SK-N-SH treated with all-trans-retinoic acid at 6 μM for 48 hours (cell line): Measurements from ENCODE around the gene AKR1A1.

Experiments
- ARNTL ChIP-seq: fragments of 450-650 bp; formaldehyde crosslinking; IDR thresholded peaks from 2 replicates; pipeline ENCODE4 v1.5.0; 2020; ENCODE audit warnings: low read depth, mild to moderate bottlenecking, moderate library complexity, borderline replicate concordance
- ESRRG ChIP-seq: fragments of 250-450 bp; sonication (Bioruptor Pico); IDR thresholded peaks from 2 replicates; pipeline ENCODE4 v1.6.1; 2021; ENCODE audit warnings: mild to moderate bottlenecking
- OSR1 ChIP-seq: fragments of 250-450 bp; sonication (Bioruptor Pico); IDR thresholded peaks from 2 replicates; pipeline ENCODE4 v1.8.0; 2022; ENCODE audit warnings: moderate library complexity, mild to moderate bottlenecking, inconsistent platforms
- PATZ1 ChIP-seq: fragments of 250-450 bp; sonication (Bioruptor Pico); IDR thresholded peaks from 2 replicates; pipeline ENCODE4 v1.8.0; 2020; ENCODE audit warnings: mild to moderate bottlenecking, moderate library complexity, borderline replicate concordance
- POU6F1 ChIP-seq: fragments of 250-450 bp; sonication (Bioruptor Pico); IDR thresholded peaks from 2 replicates; pipeline ENCODE4 v1.8.0; 2021; ENCODE audit warnings: low read depth, mild to moderate bottlenecking, moderate library complexity, borderline replicate concordance
- PPARA ChIP-seq: fragments of 250-450 bp; sonication (Bioruptor Pico); IDR thresholded peaks from 2 replicates; pipeline ENCODE4 v1.5.0; 2020; ENCODE audit warnings: mild to moderate bottlenecking, borderline replicate concordance
- RARB ChIP-seq: fragments of 250-450 bp; sonication (Bioruptor Pico); IDR thresholded peaks from 2 replicates; pipeline ENCODE4 v1.8.0; 2021; ENCODE audit warnings: mild to moderate bottlenecking, moderate library complexity
- TCF4 ChIP-seq: fragments of 250-450 bp; sonication (Bioruptor Pico); IDR thresholded peaks from 2 replicates; pipeline ENCODE4 v1.8.0; 2021; ENCODE audit warnings: mild to moderate bottlenecking, moderate library complexity, borderline replicate concordance
- ZNF565 ChIP-seq: fragments of 450-650 bp; formaldehyde crosslinking; conservative IDR thresholded peaks from 2 replicates; pipeline ENCODE4 v1.5.0; 2020; ENCODE audit warnings: low read depth, mild to moderate bottlenecking, moderate library complexity

- no peak for TF ChIP-seq ARNTL (CRISPR knock-in tag)
- no peak; the same call in 1 of the 2 replicates for TF ChIP-seq PATZ1
- no peak for TF ChIP-seq PPARA (CRISPR knock-in tag)
- no peak for TF ChIP-seq POU6F1 (CRISPR knock-in tag)
- TF ChIP-seq OSR1 (CRISPR knock-in tag): no peak
- no peak for TF ChIP-seq ZNF565
- no peak for TF ChIP-seq TCF4
- TF ChIP-seq ESRRG: no peak
- no peak for TF ChIP-seq RARB (CRISPR knock-in tag)
Observed at GRCh38 chr1:45584351-45585109, 33.9 kb downstream of the AKR1A1 start.
